OCI-LY3 (cell line): ENCODE results near the gene CHD2.

Experiments
- H2AFZ ChIP-seq: fragments of 200-600, 300-600 bp; shearing (Covaris generic); 2 replicates; pipeline ENCODE4 v1.6.0; 2014; ENCODE audit warnings: antibody characterized with exemption, low read depth, low read length
- H3K27ac ChIP-seq: fragments of 200-600, 300-600 bp; sonication (generic); 2 replicates; pipeline ENCODE4 v1.5.1; 2014; ENCODE audit warnings: mild to moderate bottlenecking, low read length, moderate library complexity, mixed read lengths
- H3K27me3 ChIP-seq: fragments of 200-600, 300-600 bp; sonication (generic); 2 replicates; pipeline ENCODE4 v1.6.1; 2014; ENCODE audit warnings: low read depth, low read length, mixed read lengths
- H3K36me3 ChIP-seq: fragments of 200-600, 300-600 bp; sonication (generic); replicated peaks from 2 replicates; pipeline ENCODE3; 2014; ENCODE audit warnings: low read depth, low read length, mixed read lengths
- H3K4me1 ChIP-seq: fragments of 300-600, 200-600 bp; sonication (generic); 2 replicates; pipeline ENCODE4 v1.6.1; 2014; ENCODE audit warnings: low read length, mixed read lengths
- H3K4me2 ChIP-seq: fragments of 200-600, 300-600 bp; sonication (generic); 2 replicates; pipeline ENCODE4 v1.6.1; 2014; ENCODE audit warnings: low read length, mixed read lengths
- H3K4me3 ChIP-seq: fragments of 300-600, 200-600 bp; sonication (generic); 2 replicates; pipeline ENCODE4 v1.5.1; 2014; ENCODE audit warnings: antibody characterized with exemption, mild to moderate bottlenecking, low read length, moderate library complexity
- H3K79me2 ChIP-seq: fragments of 300-600, 200-600 bp; shearing (Covaris generic); 2 replicates; pipeline ENCODE4 v1.6.1; 2014; ENCODE audit warnings: mild to moderate bottlenecking, low read length, mixed read lengths
- H3K9ac ChIP-seq: fragments of 300-600, 200-600 bp; shearing (Covaris generic); 2 replicates; pipeline ENCODE4 v1.6.0; 2014; ENCODE audit warnings: mild to moderate bottlenecking, low read length, moderate library complexity
- H3K9me3 ChIP-seq: fragments of 200-600, 300-600 bp; shearing (Covaris generic); 2 replicates; pipeline ENCODE4 v1.6.1; 2014; ENCODE audit warnings: low read length, mixed read lengths; ENCODE audit not compliant: insufficient read depth
- H4K20me1 ChIP-seq: fragments of 200-600, 300-600 bp; sonication (generic); 2 replicates; pipeline ENCODE4 v1.6.1; 2016; ENCODE audit warnings: low read length, mixed read lengths; ENCODE audit not compliant: insufficient read depth
- CTCF ChIP-seq: fragments of 200-600, 300-600 bp; sonication (generic); IDR thresholded peaks from 2 replicates; pipeline ENCODE4 v1.5.1; 2014; ENCODE audit warnings: antibody characterized with exemption, low read length, low read depth
- EZH2phosphoT487 ChIP-seq: fragments of 200-600 bp; shearing (Covaris generic); IDR thresholded peaks from 2 replicates; pipeline ENCODE4 v1.6.1; 2018; ENCODE audit warnings: antibody characterized with exemption, mixed run types, low read depth

The CHD2 gene

GRCh38 chr15:93073465-93073952 lies 173.4 kb downstream of the CHD2 start:
- H2AFZ ChIP-seq, result no peak overlapping the region
- no peaks in the 10 kb centered on the region for H3K4me1 ChIP-seq
- no peak overlapping the region for H3K9ac ChIP-seq

GRCh38 chr15:93074599-93074998 lies 174.5 kb downstream of the CHD2 start:
- Histone ChIP-seq H2AFZ (no peak overlapping the region), H3K9ac (no peak overlapping the region), H3K27ac (no peak overlapping the region), H3K79me2 (no peaks in the 10 kb centered on the region), H3K4me2 (no peak overlapping the region), H3K4me1 (no peaks in the 10 kb centered on the region), H3K4me3 (no peak overlapping the region), H3K27me3 (peaks cover 18% of the 10 kb centered on the region), H4K20me1 (no peaks in the 10 kb centered on the region), H3K9me3 (no peaks in the 10 kb centered on the region), H3K36me3 (no peaks in the 10 kb centered on the region)
- TF ChIP-seq EZH2phosphoT487, result no peak
- TF ChIP-seq CTCF, result no peak

More at GRCh38 chr15:93073465-93073952, 173.4 kb downstream of the CHD2 start:
- Histone ChIP-seq H3K79me2 (no peaks in the 10 kb centered on the region), H4K20me1 (no peaks in the 10 kb centered on the region), H3K4me2 (no peak overlapping the region), H3K4me3 (no peak overlapping the region), H3K9me3 (no peaks in the 10 kb centered on the region), H3K27ac (no peak overlapping the region), H3K27me3 (peaks cover 14% of the 10 kb centered on the region), H3K36me3 (no peaks in the 10 kb centered on the region)
- TF ChIP-seq EZH2phosphoT487 (no peak), CTCF (no peak)

- H3K4me1 ChIP-seq, result no peaks in the 10 kb centered on the region
- H4K20me1 ChIP-seq, result no peaks in the 10 kb centered on the region
- no peaks in the 10 kb centered on the region for H3K9me3 ChIP-seq
- no peak overlapping the region for H2AFZ ChIP-seq
- peaks cover 28% of the 10 kb centered on the region for H3K27me3 ChIP-seq
- no peak overlapping the region for H3K4me2 ChIP-seq
- H3K27ac ChIP-seq, result no peak overlapping the region
- no peak overlapping the region for H3K9ac ChIP-seq
- TF ChIP-seq EZH2phosphoT487 (no peak), CTCF (no peak)
- H3K4me3 ChIP-seq, result no peak overlapping the region
- no peaks in the 10 kb centered on the region for H3K79me2 ChIP-seq
- no peaks in the 10 kb centered on the region for H3K36me3 ChIP-seq
Measured at GRCh38 chr15:93076217-93076616, 176.1 kb downstream of the CHD2 start.

- Histone ChIP-seq H3K27me3 (peaks cover 34% of the 10 kb centered on the region), H3K4me3 (no peak overlapping the region), H2AFZ (no peak overlapping the region), H3K9ac (no peak overlapping the region), H3K4me1 (no peaks in the 10 kb centered on the region), H3K36me3 (no peaks in the 10 kb centered on the region), H4K20me1 (no peaks in the 10 kb centered on the region), H3K79me2 (no peaks in the 10 kb centered on the region), H3K27ac (no peak overlapping the region), H3K4me2 (no peak overlapping the region), H3K9me3 (no peaks in the 10 kb centered on the region)
- TF ChIP-seq CTCF (no peak), EZH2phosphoT487 (no peak)
Measured at GRCh38 chr15:93076875-93077274, 176.8 kb downstream of the CHD2 start.
